Measurements from ENCODE around the gene CCDC82. TPM values are rescaled to one million over a fixed set of nuclear protein-coding genes. Genes with fewer than 3 reads are reported as not detected.
A peak's percentile ranks its signal among the peaks of the same experiment; 100 is the strongest.
"Not testable (repeated sequence)": the region's sequence is repeated elsewhere in the genome, so short reads cannot be mapped to it uniquely, and the experiment has no call there.

The CCDC82 gene
- total RNA-seq, 2 experiments from 2014 or later = 23.7 to 24.4 TPM

DNA sequence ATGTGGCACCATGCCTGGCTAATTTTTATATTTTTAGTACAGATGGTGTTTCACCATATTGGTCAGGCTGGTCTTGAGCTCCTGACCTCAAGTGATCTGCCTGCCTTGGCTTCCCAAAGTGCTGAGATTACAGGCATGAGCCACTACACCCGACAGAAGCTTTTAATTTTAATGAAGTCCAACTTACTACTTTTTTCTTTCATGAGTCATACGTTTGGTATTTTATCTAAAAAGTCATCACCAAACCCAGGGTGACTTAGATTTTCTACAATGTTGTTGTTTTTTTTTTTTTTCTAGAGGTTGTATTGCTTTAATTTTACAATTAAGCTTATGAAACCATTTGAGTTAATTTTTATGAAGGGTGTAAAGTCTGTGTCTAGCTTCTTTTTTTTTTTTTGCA, 35.0 kb upstream of the CCDC82 start:
- ATAC-seq (ENCODE audit: poor library complexity) (no peak), DNase-seq (no peak)
- CTCF ChIA-PET = interaction anchor here (0.6 to 3.0 kb wide), 2 partner anchors 589 to 1270 kb away, joined by 3 to 17 read pairs; no protein-coding TSS in a partner anchor
- Mint-ChIP-seq H3K36me3 (ENCODE audit: low read depth) (no peaks in the 10 kb centered on the region), H3K4me3 (no peak overlapping the region), H3K4me1 (ENCODE audit: low read depth) (no peaks in the 10 kb centered on the region), H3K27me3 (peaks cover 34% of the 10 kb centered on the region), H3K27ac (no peak overlapping the region), H3K9me3 (no peaks in the 10 kb centered on the region)
- POLR2A ChIA-PET = interaction anchor here (0.5 kb wide), 1 partner anchor 473 kb away, joined by 3 read pairs; no protein-coding TSS in a partner anchor
- Histone ChIP-seq H3K4me3 (ENCODE audit: low read length) (no peak overlapping the region), H3K36me3 (ENCODE audit: insufficient read depth, low read length) (no peaks in the 10 kb centered on the region), H3K27me3 (ENCODE audit: control insufficient read depth in 1 of 2, insufficient read depth in 2 of 2, low read length in 2 of 2) (peaks cover 0 to 22% of the 10 kb centered on the region in 2 experiments), H3K4me1 (ENCODE audit: insufficient read depth, low read length) (no peaks in the 10 kb centered on the region), H3K27ac (ENCODE audit: low read depth in 1 of 2, low read length in 2 of 2) (no peak overlapping the region), H3K9me3 (ENCODE audit: control insufficient read depth in 1 of 2, insufficient read depth in 1 of 2, low read length in 2 of 2) (no peaks in the 10 kb centered on the region)
- no peak for TF ChIP-seq CTCF (IDR thresholded peaks at IDR 0.05)
- intact Hi-C loops (cut with DNase I, micrococcal nuclease) = loop anchor here (5.0 to 10.0 kb wide), 4 partner anchors 1272 to 1907 kb away; no protein-coding TSS in a partner anchor

DNA sequence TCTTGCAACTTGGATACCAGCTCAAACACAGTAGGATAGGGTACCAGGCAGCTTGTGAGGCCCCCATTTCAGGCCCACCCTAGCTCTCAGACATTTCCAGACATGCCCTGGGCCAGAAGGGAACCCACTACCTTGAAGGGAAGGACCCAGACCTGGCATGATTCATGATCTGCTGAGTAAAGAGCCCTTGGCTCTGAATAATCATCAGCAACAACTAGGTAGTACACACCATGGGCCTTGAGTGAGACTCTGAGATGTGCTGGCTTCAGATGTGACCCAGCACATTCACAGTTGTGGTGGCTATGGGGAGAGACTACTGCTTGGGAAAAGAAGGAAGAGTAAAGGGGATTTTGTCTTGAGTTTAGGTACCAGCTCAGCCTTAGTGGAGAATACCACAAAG, 23.7 kb upstream of the CCDC82 start:
- TF ChIP-seq CTCF (IDR thresholded peaks at IDR 0.05) = no peak
- ChIA-PET POLR2A (no interaction called here), CTCF (interaction anchor here (0.5 kb wide), 1 partner anchor 491 kb away, joined by 3 read pairs; no protein-coding TSS in a partner anchor)
- Histone ChIP-seq H3K36me3 (ENCODE audit: insufficient read depth, low read length) (no peaks in the 10 kb centered on the region), H3K4me3 (ENCODE audit: low read length) (no peak overlapping the region), H3K27me3 (ENCODE audit: control insufficient read depth in 1 of 2, insufficient read depth in 2 of 2, low read length in 2 of 2) (peaks cover 8 to 9% of the 10 kb centered on the region in 2 experiments), H3K4me1 (ENCODE audit: insufficient read depth, low read length) (no peaks in the 10 kb centered on the region), H3K27ac (ENCODE audit: low read depth in 1 of 2, low read length in 2 of 2) (no peak overlapping the region), H3K9me3 (ENCODE audit: control insufficient read depth in 1 of 2, insufficient read depth in 1 of 2, low read length in 2 of 2) (no peaks in the 10 kb centered on the region)
- Mint-ChIP-seq H3K4me3 (no peak overlapping the region), H3K27ac (no peak overlapping the region), H3K9me3 (no peaks in the 10 kb centered on the region), H3K4me1 (ENCODE audit: low read depth) (no peaks in the 10 kb centered on the region), H3K36me3 (ENCODE audit: low read depth) (no peaks in the 10 kb centered on the region), H3K27me3 (peaks cover 39% of the 10 kb centered on the region)
- DNase-seq = no peak
- ATAC-seq (ENCODE audit: poor library complexity) = no peak
- intact Hi-C loops (cut with DNase I, micrococcal nuclease) = no loop called here

DNA sequence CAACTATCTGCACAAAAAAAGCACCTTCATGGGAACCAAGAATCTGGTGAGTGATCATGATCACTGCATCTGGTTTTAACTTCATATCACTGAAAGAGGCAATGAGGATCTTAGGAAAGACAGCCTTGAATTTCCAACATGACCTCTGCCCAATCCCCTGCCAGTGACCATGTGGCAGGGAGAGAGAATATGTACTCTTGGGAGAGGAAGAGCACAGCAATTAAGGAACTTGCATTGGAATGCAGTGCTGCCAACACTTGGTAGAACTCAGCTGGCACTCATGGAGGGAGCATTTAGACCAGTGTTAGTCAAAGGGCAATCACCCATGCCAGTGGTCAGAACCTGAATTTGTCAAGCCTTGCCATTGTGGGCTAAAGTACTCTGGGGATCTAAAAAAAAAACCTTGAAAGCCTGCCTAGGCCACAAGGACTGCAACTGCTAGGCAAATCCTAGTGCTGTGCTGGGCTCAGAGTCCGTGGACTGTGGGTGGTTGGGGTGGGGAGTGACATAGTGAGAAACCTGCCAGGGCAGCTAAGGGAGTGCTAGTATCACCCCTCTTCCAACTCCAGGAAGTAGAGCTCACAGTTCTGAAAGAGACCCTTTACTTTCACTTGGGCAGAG, 23.2 kb upstream of the CCDC82 start:
- intact Hi-C loops (cut with DNase I, micrococcal nuclease) = no loop called here
- H3K9me3 Mint-ChIP-seq = no peaks in the 10 kb centered on the region
- DNase-seq (no peak), ATAC-seq (ENCODE audit: poor library complexity) (no peak)
- peaks cover 39% of the 10 kb centered on the region for H3K27me3 Mint-ChIP-seq
- no peak overlapping the region for H3K27ac ChIP-seq (ENCODE audit: low read depth in 1 of 2, low read length in 2 of 2)
- H3K4me3 Mint-ChIP-seq = no peak overlapping the region
- no peaks in the 10 kb centered on the region for H3K9me3 ChIP-seq (ENCODE audit: control insufficient read depth in 1 of 2, insufficient read depth in 1 of 2, low read length in 2 of 2)
- H3K36me3 Mint-ChIP-seq (ENCODE audit: low read depth) = no peaks in the 10 kb centered on the region
- CTCF ChIA-PET = no interaction called here
- POLR2A ChIA-PET = no interaction called here
- H3K27ac Mint-ChIP-seq = no peak overlapping the region
- peaks cover 8 to 9% of the 10 kb centered on the region in 2 experiments for H3K27me3 ChIP-seq (ENCODE audit: control insufficient read depth in 1 of 2, insufficient read depth in 2 of 2, low read length in 2 of 2)
- H3K4me1 ChIP-seq (ENCODE audit: insufficient read depth, low read length) = no peaks in the 10 kb centered on the region
- no peak overlapping the region for H3K4me3 ChIP-seq (ENCODE audit: low read length)
- no peaks in the 10 kb centered on the region for H3K4me1 Mint-ChIP-seq (ENCODE audit: low read depth)
- no peak for TF ChIP-seq CTCF (IDR thresholded peaks at IDR 0.05)
- H3K36me3 ChIP-seq (ENCODE audit: insufficient read depth, low read length) = no peaks in the 10 kb centered on the region

DNA sequence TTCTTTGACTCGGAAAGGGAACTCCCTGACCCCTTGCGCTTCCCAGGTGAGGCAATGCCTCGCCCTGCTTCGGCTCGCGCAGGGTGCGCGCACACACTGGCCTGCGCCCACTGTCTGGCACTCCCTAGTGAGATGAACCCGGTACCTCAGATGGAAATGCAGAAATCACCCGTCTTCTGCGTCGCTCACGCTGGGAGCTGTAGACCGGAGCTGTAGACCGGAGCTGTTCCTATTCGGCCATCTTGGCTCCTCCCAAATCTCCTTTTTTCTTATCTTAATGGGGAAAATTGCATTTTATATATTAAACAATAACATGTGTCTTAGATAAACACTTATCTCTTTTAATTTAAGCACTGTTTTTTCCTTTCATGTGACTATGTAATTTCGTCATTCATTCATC, 21.7 kb upstream of the CCDC82 start:
- ATAC-seq (ENCODE audit: poor library complexity); H3K4me1 Mint-ChIP-seq (ENCODE audit: low read depth); H3K4me1 ChIP-seq (ENCODE audit: insufficient read depth, low read length); H3K36me3 Mint-ChIP-seq (ENCODE audit: low read depth); H3K4me3 ChIP-seq (ENCODE audit: low read length); DNase-seq; H3K27me3 ChIP-seq (ENCODE audit: control insufficient read depth in 1 of 2, insufficient read depth in 2 of 2, low read length in 2 of 2); CTCF ChIA-PET; H3K9me3 Mint-ChIP-seq; H3K36me3 ChIP-seq (ENCODE audit: insufficient read depth, low read length); intact Hi-C loops (cut with DNase I, micrococcal nuclease); H3K9me3 ChIP-seq (ENCODE audit: control insufficient read depth in 1 of 2, insufficient read depth in 1 of 2, low read length in 2 of 2); H3K27ac ChIP-seq (ENCODE audit: low read depth in 1 of 2, low read length in 2 of 2); H3K27ac Mint-ChIP-seq; POLR2A ChIA-PET: not testable (repeated sequence)
- H3K4me3 Mint-ChIP-seq = peak overlapping the region; percentile 31
- peaks cover 34% of the 10 kb centered on the region for H3K27me3 Mint-ChIP-seq

Measured in CD4-positive, alpha-beta T cell (primary cell).